ENCODE measurements around the gene GSN. TPM values are rescaled to one million over a fixed set of nuclear protein-coding genes. Genes with fewer than 3 reads are reported as not detected.

GSN gene
- total RNA-seq, 3 donors from 2014 or later, result 1,290 to 13,922 (median 1,437) TPM

- TF ChIP-seq POLR2AphosphoS5 (IDR thresholded peaks at IDR 0.05) (no peak), CTCF (IDR thresholded peaks at IDR 0.05) (no peak), POLR2A (IDR thresholded peaks at IDR 0.05) (no peak)
- DNase-seq (ENCODE audit: low spot score in 2 of 2), result no peak
- Histone ChIP-seq H3K4me3 (no peak overlapping the region), H3K36me3 (no peaks in the 10 kb centered on the region), H3K4me1 (peaks cover 44 to 51% of the 10 kb centered on the region in 2 donors), H3K9me3 (no peaks in the 10 kb centered on the region), H3K27ac (peak overlapping the region; percentile 94 to 98), H3K27me3 (no peaks in the 10 kb centered on the region)
- intact Hi-C loops (cut with DNase I; ENCODE audit: low total_unique reads), result loop anchor here (10.0 kb wide), 1 partner anchor 1732 kb away; no protein-coding TSS in a partner anchor
These were observed 24.9 kb downstream of the GSN start for GRCh38 chr9:121292801-121293241.

GRCh38 chr9:121294151-121294743, 26.3 kb downstream of the GSN start:
- Histone ChIP-seq H3K4me1 (peaks cover 35 to 46% of the 10 kb centered on the region in 2 donors), H3K4me3 (peak overlapping the region in 2 of 3 donors; percentile 17 to 20), H3K36me3 (no peaks in the 10 kb centered on the region), H3K27ac (peak overlapping the region; percentile 94 to 98), H3K9me3 (no peaks in the 10 kb centered on the region), H3K27me3 (no peaks in the 10 kb centered on the region)
- TF ChIP-seq CTCF (IDR thresholded peaks at IDR 0.05), result no peak
- no peak for TF ChIP-seq POLR2AphosphoS5 (IDR thresholded peaks at IDR 0.05)
- TF ChIP-seq POLR2A (IDR thresholded peaks at IDR 0.05), result no peak
- DNase-seq (ENCODE audit: low spot score in 2 of 2), result no peak
- intact Hi-C loops (cut with DNase I; ENCODE audit: low total_unique reads), result loop anchor here (10.0 kb wide), 1 partner anchor 1731 kb away; no protein-coding TSS in a partner anchor

GRCh38 chr9:121294866-121295661, 27.1 kb downstream of the GSN start:
- peak overlapping the region; percentile 94 to 98 for H3K27ac ChIP-seq
- no peaks in the 10 kb centered on the region for H3K36me3 ChIP-seq
- intact Hi-C loops (cut with DNase I; ENCODE audit: low total_unique reads), result loop anchor here (10.0 kb wide), 1 partner anchor 1730 kb away; no protein-coding TSS in a partner anchor
- peaks cover 27 to 37% of the 10 kb centered on the region in 2 donors for H3K4me1 ChIP-seq
- peak in 1 of 2 donors; percentile 52 for DNase-seq (ENCODE audit: low spot score in 2 of 2)
- TF ChIP-seq POLR2AphosphoS5 (IDR thresholded peaks at IDR 0.05) (peak; percentile 12 to 74 (median 43)), POLR2A (IDR thresholded peaks at IDR 0.05) (no peak)
- H3K27me3 ChIP-seq, result no peaks in the 10 kb centered on the region
- H3K9me3 ChIP-seq, result no peaks in the 10 kb centered on the region
- peak overlapping the region in 2 of 3 donors; percentile 4 to 20 for H3K4me3 ChIP-seq

GRCh38 chr9:121295662-121296191, 27.8 kb downstream of the GSN start:
- peak overlapping the region in 1 of 3 donors; percentile 4 for H3K4me3 ChIP-seq
- no peaks in the 10 kb centered on the region for H3K27me3 ChIP-seq
- H3K4me1 ChIP-seq, result peaks cover 27 to 34% of the 10 kb centered on the region in 2 donors
- H3K9me3 ChIP-seq, result no peaks in the 10 kb centered on the region
- H3K36me3 ChIP-seq, result no peaks in the 10 kb centered on the region
- no peak for DNase-seq (ENCODE audit: low spot score in 2 of 2)
- intact Hi-C loops (cut with DNase I; ENCODE audit: low total_unique reads), result loop anchor here (10.0 kb wide), 1 partner anchor 1729 kb away; no protein-coding TSS in a partner anchor
- H3K27ac ChIP-seq, result peak overlapping the region; percentile 94 to 98
- TF ChIP-seq POLR2A (IDR thresholded peaks at IDR 0.05) (no peak), CTCF (IDR thresholded peaks at IDR 0.05) (no peak), POLR2AphosphoS5 (IDR thresholded peaks at IDR 0.05) (no peak)

GRCh38 chr9:121296213-121297127, 28.5 kb downstream of the GSN start:
- no peaks in the 10 kb centered on the region for H3K36me3 ChIP-seq
- H3K4me1 ChIP-seq, result peaks cover 27 to 34% of the 10 kb centered on the region in 2 donors
- H3K27ac ChIP-seq, result peak overlapping the region; percentile 94 to 98
- no peak for TF ChIP-seq POLR2AphosphoS5 (IDR thresholded peaks at IDR 0.05)
- no peak for TF ChIP-seq POLR2A (IDR thresholded peaks at IDR 0.05)
- TF ChIP-seq CTCF (IDR thresholded peaks at IDR 0.05), result no peak
- intact Hi-C loops (cut with DNase I; ENCODE audit: low total_unique reads), result loop anchor here (1.0 to 10.0 kb wide), 2 partner anchors 18 to 1728 kb away; no protein-coding TSS in a partner anchor
- DNase-seq (ENCODE audit: low spot score in 2 of 2), result no peak
- H3K9me3 ChIP-seq, result no peaks in the 10 kb centered on the region
- H3K27me3 ChIP-seq, result no peaks in the 10 kb centered on the region
- no peak overlapping the region for H3K4me3 ChIP-seq

Measured in breast epithelium (tissue), 4 donors.